Measurements from ENCODE around the gene CHMP2A.

DNA sequence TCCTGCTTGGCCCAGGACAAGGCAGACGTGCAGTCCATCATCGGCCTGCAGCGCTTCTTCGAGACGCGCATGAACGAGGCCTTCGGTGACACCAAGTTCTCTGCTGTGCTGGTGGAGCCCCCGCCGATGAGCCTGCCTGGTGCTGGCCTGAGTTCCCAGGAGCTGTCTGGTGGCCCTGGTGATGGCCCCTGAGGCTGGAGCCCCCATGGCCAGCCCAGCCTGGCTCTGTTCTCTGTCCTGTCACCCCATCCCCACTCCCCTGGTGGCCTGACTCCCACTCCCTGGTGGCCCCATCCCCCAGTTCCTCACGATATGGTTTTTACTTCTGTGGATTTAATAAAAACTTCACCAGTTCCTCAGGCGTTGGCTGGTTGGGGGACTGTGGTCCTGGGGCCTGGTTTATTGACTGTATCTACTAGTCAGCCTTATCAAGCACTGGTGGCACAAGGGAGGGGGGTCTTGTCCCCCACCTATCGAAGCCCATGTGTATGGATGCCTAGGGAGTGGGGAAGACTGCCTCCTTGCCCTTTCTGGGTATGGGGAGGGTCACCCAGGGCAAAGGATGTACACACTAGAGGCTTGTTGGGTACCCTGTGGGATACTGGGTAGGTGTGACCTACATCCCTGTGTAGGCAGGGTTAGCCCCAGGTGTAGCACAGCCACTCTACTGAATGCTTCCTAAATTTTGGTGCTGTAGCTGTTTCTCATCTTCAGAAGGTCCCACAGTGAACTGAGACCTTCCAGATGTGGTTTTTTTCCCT lies 4.4 kb downstream of the CHMP2A start:
- TF ChIP-seq, protein P1, sequence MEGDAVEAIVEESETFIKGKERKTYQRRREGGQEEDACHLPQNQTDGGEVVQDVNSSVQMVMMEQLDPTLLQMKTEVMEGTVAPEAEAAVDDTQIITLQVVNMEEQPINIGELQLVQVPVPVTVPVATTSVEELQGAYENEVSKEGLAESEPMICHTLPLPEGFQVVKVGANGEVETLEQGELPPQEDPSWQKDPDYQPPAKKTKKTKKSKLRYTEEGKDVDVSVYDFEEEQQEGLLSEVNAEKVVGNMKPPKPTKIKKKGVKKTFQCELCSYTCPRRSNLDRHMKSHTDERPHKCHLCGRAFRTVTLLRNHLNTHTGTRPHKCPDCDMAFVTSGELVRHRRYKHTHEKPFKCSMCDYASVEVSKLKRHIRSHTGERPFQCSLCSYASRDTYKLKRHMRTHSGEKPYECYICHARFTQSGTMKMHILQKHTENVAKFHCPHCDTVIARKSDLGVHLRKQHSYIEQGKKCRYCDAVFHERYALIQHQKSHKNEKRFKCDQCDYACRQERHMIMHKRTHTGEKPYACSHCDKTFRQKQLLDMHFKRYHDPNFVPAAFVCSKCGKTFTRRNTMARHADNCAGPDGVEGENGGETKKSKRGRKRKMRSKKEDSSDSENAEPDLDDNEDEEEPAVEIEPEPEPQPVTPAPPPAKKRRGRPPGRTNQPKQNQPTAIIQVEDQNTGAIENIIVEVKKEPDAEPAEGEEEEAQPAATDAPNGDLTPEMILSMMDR (IDR thresholded peaks at IDR 0.05): no peak
- TF ChIP-seq POLR2A (IDR thresholded peaks at IDR 0.05) (no peak), POLR2AphosphoS5 (IDR thresholded peaks at IDR 0.05) (no peak)

All from prostate gland (tissue), 2 donors.